ENCODE data around the gene THTPA. TPM values are rescaled to one million over a fixed set of nuclear protein-coding genes. Genes with fewer than 3 reads are reported as not detected.
"Not testable (repeated sequence)": the region's sequence is repeated elsewhere in the genome, so short reads cannot be mapped to it uniquely, and the experiment has no call there.

The THTPA gene
- total and polyA plus RNA-seq, 9 of the 15 experiments (the other 6 are each of a cell fraction or from before 2014, with no cell fraction given), result 2.4 to 8.7 (median 5.2) TPM

DNA sequence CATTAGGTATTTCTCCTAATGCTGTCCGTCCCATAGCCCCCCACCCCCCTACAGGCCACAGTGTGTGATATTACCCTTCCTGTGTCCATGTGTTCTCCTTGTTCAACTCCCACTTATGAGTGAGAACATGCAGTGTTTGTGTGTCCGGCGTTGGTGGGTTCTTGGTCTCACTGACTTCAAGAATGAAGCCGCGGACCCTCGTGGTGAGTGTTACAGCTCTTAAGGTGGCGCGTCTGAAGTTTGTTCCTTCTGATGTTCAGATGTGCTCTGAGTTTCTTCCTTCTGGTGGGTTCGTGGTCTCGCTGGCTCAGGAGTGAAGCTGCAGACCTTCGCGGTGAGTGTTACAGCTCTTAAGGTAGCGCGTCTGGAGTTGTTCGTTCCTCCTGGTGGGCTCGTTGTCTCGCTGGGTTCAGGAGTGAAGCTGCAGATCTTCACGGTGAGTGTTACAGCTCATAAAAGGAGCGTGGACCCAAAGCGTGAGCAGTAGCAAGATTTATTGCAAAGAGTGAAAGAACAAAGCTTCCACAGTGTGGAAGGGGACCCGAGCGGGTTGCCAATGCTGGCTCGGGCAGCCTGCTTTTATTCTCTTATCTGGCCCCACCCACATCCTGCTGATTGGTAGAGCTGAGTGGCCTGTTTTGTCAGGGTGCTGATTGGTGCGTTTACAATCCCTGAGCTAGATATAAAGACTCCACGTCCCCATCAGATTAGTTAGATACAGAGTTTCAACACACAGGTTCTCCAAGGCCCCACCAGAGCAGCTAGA, 27.9 kb downstream of the THTPA start:
- H4K20me1 ChIP-seq (replicated peaks; ENCODE audit: control insufficient read depth, insufficient read depth, low read length); H3K27ac ChIP-seq (ENCODE audit: extremely low read depth, low read depth, low read length); DNase-seq (ENCODE audit: extremely low read depth in 1 of 4, low spot score in 3 of 4); CTCF ChIA-PET (ENCODE audit: low intra/inter-chr PET ratio); H3K9me3 ChIP-seq (replicated peaks; ENCODE audit: control insufficient read depth, insufficient read depth, low read depth, low read length); POLR2A ChIA-PET; H3K4me3 ChIP-seq; H3K9me1 ChIP-seq (ENCODE audit: control insufficient read depth, insufficient read depth, low read length); H2AFZ ChIP-seq (ENCODE audit: low read depth, low read length); FAIRE-seq; H3K4me1 ChIP-seq (replicated peaks in 1 of 2; ENCODE audit: control insufficient read depth in 2 of 2, insufficient read depth in 2 of 2, low read length in 2 of 2); H3K36me3 ChIP-seq (ENCODE audit: control insufficient read depth, insufficient read depth, low read length); in situ Hi-C loops (cut with MboI); H3K4me2 ChIP-seq (ENCODE audit: insufficient read depth, low read length); H3K27me3 ChIP-seq (ENCODE audit: control insufficient read depth in 2 of 2, insufficient read depth in 2 of 2, low read length in 2 of 2); H3K9ac ChIP-seq (ENCODE audit: insufficient read depth in 1 of 2, low read depth in 2 of 2, low read length in 2 of 2); H3K79me2 ChIP-seq (ENCODE audit: control insufficient read depth, insufficient read depth, low read length): not testable (repeated sequence)
- TSS peak; percentile 97 for BruUV-seq (replicated peaks)
- intact Hi-C loops (cut with micrococcal nuclease), result loop anchor here (10.0 kb wide), 1 partner anchor 131 kb away; no protein-coding TSS in a partner anchor
- TF ChIP-seq POLR2A (conservative IDR thresholded peaks at IDR 0.05) (peak; percentile 83), RBFOX2 (IDR thresholded peaks at IDR 0.05; ENCODE audit: low read depth, low read length) (peak; percentile 38; the same call in 1 of the 2 replicates), SUPT5H (IDR thresholded peaks at IDR 0.05) (peak; percentile 39; the same call in 1 of the 2 replicates)
- TF ChIP-seq, protein P1, sequence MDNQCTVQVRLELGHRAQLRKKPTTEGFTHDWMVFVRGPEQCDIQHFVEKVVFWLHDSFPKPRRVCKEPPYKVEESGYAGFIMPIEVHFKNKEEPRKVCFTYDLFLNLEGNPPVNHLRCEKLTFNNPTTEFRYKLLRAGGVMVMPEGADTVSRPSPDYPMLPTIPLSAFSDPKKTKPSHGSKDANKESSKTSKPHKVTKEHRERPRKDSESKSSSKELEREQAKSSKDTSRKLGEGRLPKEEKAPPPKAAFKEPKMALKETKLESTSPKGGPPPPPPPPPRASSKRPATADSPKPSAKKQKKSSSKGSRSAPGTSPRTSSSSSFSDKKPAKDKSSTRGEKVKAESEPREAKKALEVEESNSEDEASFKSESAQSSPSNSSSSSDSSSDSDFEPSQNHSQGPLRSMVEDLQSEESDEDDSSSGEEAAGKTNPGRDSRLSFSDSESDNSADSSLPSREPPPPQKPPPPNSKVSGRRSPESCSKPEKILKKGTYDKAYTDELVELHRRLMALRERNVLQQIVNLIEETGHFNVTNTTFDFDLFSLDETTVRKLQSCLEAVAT (IDR thresholded peaks at IDR 0.05), result 0 out of 4 replicates have a peak, but pooled peaks of 1 of the 2 experiments have one; percentile 32
- 33% methylated on average over 13 of the region's 25 CpGs for WGBS (ENCODE audit: insufficient coverage, low coverage, missing lambda C conversion rate)
- peak; percentile 39; the same call in 1 of the 3 replicates for ATAC-seq
